HUES64 (cell line): ENCODE measurements around the gene RNF130.

Experiments used
- H3K27ac ChIP-seq: 2 replicates; pipeline ENCODE4 v1.7.0; 2013; ENCODE audit warnings: low read depth, low read length, inconsistent platforms
- H3K27me3 ChIP-seq: 2 replicates; pipeline ENCODE4 v1.6.1; 2013; ENCODE audit warnings: mild to moderate bottlenecking, low read length; ENCODE audit not compliant: insufficient read depth
- H3K36me3 ChIP-seq: 2 replicates; pipeline ENCODE4 v1.6.1; 2013; ENCODE audit warnings: mild to moderate bottlenecking, low read length; ENCODE audit not compliant: insufficient read depth
- H3K4me1 ChIP-seq: 2 replicates; pipeline ENCODE4 v1.6.1; 2013; ENCODE audit warnings: mild to moderate bottlenecking, low read length, moderate library complexity; ENCODE audit not compliant: insufficient read depth
- H3K4me3 ChIP-seq: 2 replicates; pipeline ENCODE4 v1.5.1; 2013; ENCODE audit warnings: mild to moderate bottlenecking, low read length, moderate library complexity
- H3K9ac ChIP-seq: 2 replicates; pipeline ENCODE4 v1.6.1; 2013; ENCODE audit warnings: mild to moderate bottlenecking, low read depth, low read length
- H3K9me3 ChIP-seq: 2 replicates; pipeline ENCODE4 v1.6.1; 2013; ENCODE audit warnings: low read depth, low read length; ENCODE audit not compliant: insufficient read depth
- WGBS: fragments of 150-250, 120-280 bp; methylation state at CpG from one replicate; pipeline ENCODE4 v1.1.7; 2013; ENCODE audit warnings: missing lambda C conversion rate; 5-methylcytosine and 5-hydroxymethylcytosine counted together

RNF130 gene

GRCh38 chr5:180070756-180071530 is 616 bp downstream of the RNF130 start:
- Histone ChIP-seq H3K4me1 (peaks cover 34% of the 10 kb centered on the region), H3K4me3 (peak overlapping the region; percentile 98), H3K9ac (peak overlapping the region; percentile 91), H3K27ac (peak overlapping the region; percentile 58), H3K36me3 (no peaks in the 10 kb centered on the region), H3K27me3 (peaks cover 18% of the 10 kb centered on the region), H3K9me3 (peaks cover 9% of the 10 kb centered on the region)
- 1% methylated on average over 48 of the region's 48 CpGs for WGBS

- no peaks in the 10 kb centered on the region for H3K36me3 ChIP-seq
- H3K4me3 ChIP-seq: peak overlapping the region; percentile 98
- peaks cover 34% of the 10 kb centered on the region for H3K4me1 ChIP-seq
- H3K27me3 ChIP-seq: peaks cover 18% of the 10 kb centered on the region
- WGBS: 14% methylated on average over 9 of the region's 9 CpGs
- H3K9me3 ChIP-seq: peaks cover 9% of the 10 kb centered on the region
- no peak overlapping the region; the same call in 1 of the 2 replicates for H3K27ac ChIP-seq
- peak overlapping the region; percentile 91; the same call in 1 of the 2 replicates for H3K9ac ChIP-seq
Observed at GRCh38 chr5:180069589-180070247, 1.8 kb downstream of the RNF130 start.

GRCh38 chr5:180068519-180069090 is 3.0 kb downstream of the RNF130 start:
- no peak overlapping the region for H3K27ac ChIP-seq
- peaks cover 14% of the 10 kb centered on the region for H3K27me3 ChIP-seq
- H3K9ac ChIP-seq: peak overlapping the region; percentile 29; the same call in 1 of the 2 replicates
- peaks cover 9% of the 10 kb centered on the region for H3K9me3 ChIP-seq
- no peaks in the 10 kb centered on the region for H3K36me3 ChIP-seq
- peaks cover 34% of the 10 kb centered on the region for H3K4me1 ChIP-seq
- 65% methylated on average over 5 of the region's 6 CpGs for WGBS
- H3K4me3 ChIP-seq: peak overlapping the region; percentile 98

GRCh38 chr5:180067986-180068385 is 3.6 kb downstream of the RNF130 start:
- Histone ChIP-seq H3K9me3 (peaks cover 9% of the 10 kb centered on the region), H3K27me3 (peaks cover 9% of the 10 kb centered on the region), H3K9ac (peak overlapping the region; percentile 29; the same call in 1 of the 2 replicates), H3K36me3 (no peaks in the 10 kb centered on the region), H3K4me1 (peaks cover 34% of the 10 kb centered on the region), H3K4me3 (peak overlapping the region; percentile 98), H3K27ac (no peak overlapping the region)
- WGBS: 34% methylated on average over 4 of the region's 4 CpGs

DNA sequence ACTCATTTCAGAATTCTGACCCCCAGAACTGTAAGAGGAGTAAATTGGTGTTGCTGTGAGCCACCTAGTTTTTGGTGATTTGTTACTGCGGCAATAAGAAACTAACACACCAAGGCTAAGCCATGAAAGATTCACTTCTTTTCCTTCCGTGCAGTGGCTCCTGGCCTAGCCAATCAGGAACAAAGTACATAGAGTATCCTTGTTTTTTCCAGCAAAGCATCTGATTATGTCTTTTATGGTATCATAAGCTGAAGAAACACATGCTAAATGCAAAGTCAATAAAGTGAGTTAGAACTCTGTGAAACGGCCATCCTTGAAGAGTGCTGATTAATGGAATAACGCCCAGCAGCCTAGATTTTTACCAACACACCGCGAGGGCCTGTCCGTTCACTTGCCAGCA is 11.4 kb downstream of the RNF130 start:
- WGBS: 93% methylated on average over 7 of the region's 7 CpGs

GRCh38 chr5:180059326-180059725 is 12.2 kb downstream of the RNF130 start:
- 85% methylated on average over 6 of the region's 6 CpGs for WGBS
- H3K9ac ChIP-seq: no peak overlapping the region
- H3K9me3 ChIP-seq: no peaks in the 10 kb centered on the region
- H3K36me3 ChIP-seq: no peaks in the 10 kb centered on the region
- H3K4me1 ChIP-seq: peaks cover 54% of the 10 kb centered on the region
- no peak overlapping the region for H3K4me3 ChIP-seq
- H3K27me3 ChIP-seq: no peaks in the 10 kb centered on the region
- peak overlapping the region; percentile 47; the same call in 1 of the 2 replicates for H3K27ac ChIP-seq

More for the DNA sequence above, 11.4 kb downstream of the RNF130 start:
- H3K36me3 ChIP-seq: no peaks in the 10 kb centered on the region
- H3K4me3 ChIP-seq: no peak overlapping the region
- H3K4me1 ChIP-seq: peaks cover 48% of the 10 kb centered on the region
- H3K9ac ChIP-seq: no peak overlapping the region
- no peaks in the 10 kb centered on the region for H3K27me3 ChIP-seq
- H3K27ac ChIP-seq: peak overlapping the region; percentile 47; the same call in 1 of the 2 replicates
- H3K9me3 ChIP-seq: no peaks in the 10 kb centered on the region

DNA sequence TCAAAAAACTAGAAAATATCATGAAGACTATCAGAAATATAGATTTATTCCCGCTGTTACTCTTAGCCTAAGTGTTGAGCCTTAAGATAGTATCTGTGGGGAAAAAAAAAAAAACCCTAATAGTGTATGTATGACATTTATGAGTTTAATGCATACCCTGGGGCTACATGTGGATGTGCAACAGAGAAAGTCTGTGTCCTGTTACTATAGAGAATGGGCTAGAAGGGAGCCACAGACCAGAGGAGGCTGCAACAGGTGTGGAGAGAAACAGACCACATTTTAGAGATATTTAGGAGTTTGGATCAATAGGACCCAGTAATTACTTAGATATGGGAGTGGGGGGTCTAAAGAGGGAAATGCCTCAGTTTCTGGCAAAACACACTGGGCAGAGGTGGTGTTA is 15.4 kb downstream of the RNF130 start:
- no peaks in the 10 kb centered on the region for H3K36me3 ChIP-seq
- H3K27ac ChIP-seq: peak overlapping the region; percentile 59
- peaks cover 62% of the 10 kb centered on the region for H3K4me1 ChIP-seq
- 100% methylated on average over 1 of the region's 1 CpG for WGBS
- H3K27me3 ChIP-seq: no peaks in the 10 kb centered on the region
- no peak overlapping the region for H3K9ac ChIP-seq
- no peak overlapping the region for H3K4me3 ChIP-seq
- H3K9me3 ChIP-seq: no peaks in the 10 kb centered on the region

GRCh38 chr5:180054226-180054625 is 17.3 kb downstream of the RNF130 start:
- Histone ChIP-seq H3K9me3 (no peaks in the 10 kb centered on the region), H3K4me1 (peaks cover 63% of the 10 kb centered on the region), H3K27ac (0 out of 2 replicates have a peak overlapping the region, but pooled peaks have one; percentile 6), H3K9ac (no peak overlapping the region), H3K27me3 (no peaks in the 10 kb centered on the region), H3K4me3 (no peak overlapping the region), H3K36me3 (no peaks in the 10 kb centered on the region)
- WGBS: 73% methylated on average over 6 of the region's 6 CpGs

GRCh38 chr5:180053061-180053602 is 18.4 kb downstream of the RNF130 start:
- Histone ChIP-seq H3K27ac (no peak overlapping the region), H3K9ac (no peak overlapping the region), H3K9me3 (no peaks in the 10 kb centered on the region), H3K36me3 (no peaks in the 10 kb centered on the region), H3K4me3 (no peak overlapping the region), H3K27me3 (no peaks in the 10 kb centered on the region), H3K4me1 (peaks cover 62% of the 10 kb centered on the region)
- WGBS: 87% methylated on average over 8 of the region's 8 CpGs

- no peak overlapping the region for H3K9ac ChIP-seq
- H3K4me1 ChIP-seq: peaks cover 55% of the 10 kb centered on the region
- H3K4me3 ChIP-seq: no peak overlapping the region
- no peak overlapping the region for H3K27ac ChIP-seq
- no peaks in the 10 kb centered on the region for H3K9me3 ChIP-seq
- WGBS: 88% methylated on average over 5 of the region's 5 CpGs
- H3K27me3 ChIP-seq: no peaks in the 10 kb centered on the region
- no peaks in the 10 kb centered on the region for H3K36me3 ChIP-seq
Observed at GRCh38 chr5:180052211-180052818, 19.2 kb downstream of the RNF130 start.
